Tibial artery (tissue), 4 donors: ENCODE data around the gene AWAT2.

ENCODE experiments used
- DNase-seq, 2 donors: peaks; one replicate each; pipeline ENCODE4 v3.0.0-alpha.2; 2019
- H3K27ac ChIP-seq, 2 donors: fragments of 200-600 bp; sonication (generic) in 1 of 2; 1 replicate in 1 of 2; 2 replicates in 1 of 2; pipeline ENCODE4 v1.5.1; 2018 to 2019; ENCODE audit warnings: mild to moderate bottlenecking in 1 of 2
- H3K27me3 ChIP-seq, 2 donors: fragments of 200-600 bp; sonication (generic) in 1 of 2; one replicate each; pipeline versions ENCODE4 v1.5.1 to v1.6.0; 2016 to 2019
- H3K36me3 ChIP-seq, 3 donors: fragments of 200-600 bp; sonication (generic) in 2 of 3; one replicate each; pipeline ENCODE4 v1.5.1; 2016 to 2019; ENCODE audit warnings: mild to moderate bottlenecking in 2 of 3
- H3K4me1 ChIP-seq, 4 donors: fragments of 200-600 bp; sonication (generic) in 2 of 4; 1 replicate in 3 of 4; 2 replicates in 1 of 4; pipeline ENCODE4 v1.5.1; 2016 to 2019
- H3K4me3 ChIP-seq, 2 donors: fragments of 200-600 bp; sonication (generic) in 1 of 2; 1 replicate in 1 of 2; 2 replicates in 1 of 2; pipeline ENCODE4 v1.5.1; 2018 to 2019; ENCODE audit warnings: mild to moderate bottlenecking in 2 of 2
- H3K9me3 ChIP-seq, 3 donors: fragments of 200-600 bp; sonication (generic) in 1 of 3; one replicate each; pipeline ENCODE4 v1.5.1; 2016 to 2019
- intact Hi-C: fragments of 100-400 bp; cut with DNase I; formaldehyde crosslinking; loops from one replicate; pipeline ENCODE4 v1.15.0; 2023; ENCODE audit warnings: low total_unique reads
- TF ChIP-seq, protein P1 (sequence below), 2 experiments: fragments of 200-600 bp in 1 of 2; fragments of 450-650 bp in 1 of 2; IDR thresholded peaks; one replicate each; pipeline ENCODE4 v1.5.1; 2017 to 2019; ENCODE audit warnings: antibody characterized with exemption in 2 of 2, mild to moderate bottlenecking in 1 of 2, moderate library complexity in 1 of 2

The AWAT2 gene

DNA sequence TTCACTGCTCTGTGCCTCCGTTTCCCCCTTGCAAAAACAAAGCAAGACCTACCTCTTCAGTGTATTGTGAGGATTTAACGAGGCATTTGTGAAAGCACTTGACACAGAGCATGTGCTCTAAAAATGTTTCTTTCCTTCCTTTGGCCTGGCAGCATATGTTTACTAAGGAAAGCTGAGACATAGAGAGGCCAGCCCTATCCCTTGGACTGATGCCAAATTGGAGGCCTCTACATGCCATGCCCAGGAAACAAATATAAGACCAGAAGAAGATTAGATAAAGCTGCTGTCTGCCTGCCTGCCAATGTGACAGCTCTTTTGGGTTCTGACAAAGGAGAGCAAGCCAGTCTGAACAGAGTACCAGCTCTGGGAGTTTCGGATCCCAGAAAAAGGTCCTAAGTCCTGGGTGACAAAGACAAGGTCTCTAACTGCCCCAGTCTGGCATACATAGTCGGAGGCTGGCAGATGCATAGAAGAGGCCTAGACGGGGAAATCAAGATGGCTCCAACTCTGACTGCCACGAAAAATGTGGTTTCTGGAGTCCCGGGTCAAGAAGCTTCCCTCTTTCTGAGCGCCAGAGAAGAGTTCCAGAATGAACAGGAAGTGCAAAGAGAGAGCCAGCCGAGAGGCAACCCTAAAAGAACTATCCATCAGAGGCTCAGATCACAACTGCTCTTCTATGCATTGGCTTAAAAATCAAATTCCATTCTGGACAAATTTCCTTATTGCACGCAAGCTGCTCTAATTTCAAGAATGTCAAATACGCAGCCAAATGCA, 38.3 kb upstream of the AWAT2 start:
- intact Hi-C loops, result no loop called here

DNA sequence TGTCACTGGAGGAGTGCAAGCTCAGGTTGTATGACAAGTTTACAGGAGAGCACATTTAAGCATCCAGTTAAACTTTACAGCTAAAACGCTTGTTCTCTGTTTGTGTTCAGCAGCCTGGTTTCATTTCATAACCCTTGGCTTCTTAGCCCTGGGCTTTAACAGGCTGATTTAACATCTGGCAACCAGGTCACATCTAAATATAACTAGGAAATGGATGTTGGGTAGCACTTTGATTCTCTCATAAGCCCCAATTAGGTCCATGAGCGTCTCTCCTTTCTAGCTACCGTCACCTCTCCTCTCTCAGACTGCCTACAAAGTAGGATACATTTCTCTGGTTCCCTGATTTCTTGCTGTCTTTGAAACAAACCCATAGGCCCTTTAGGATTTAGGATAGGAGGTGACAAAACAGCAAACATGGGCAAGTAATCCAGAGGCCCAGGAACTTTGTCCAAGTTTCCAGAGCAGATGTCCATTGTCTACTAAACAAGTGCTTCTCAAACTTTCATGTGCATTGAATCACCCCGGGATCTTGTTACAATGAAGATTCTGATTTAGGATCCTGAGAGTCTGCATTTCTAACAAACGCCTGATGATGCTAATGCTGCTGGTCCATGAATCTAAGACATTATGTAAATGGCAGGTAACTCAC, 35.0 kb upstream of the AWAT2 start:
- Histone ChIP-seq H3K4me1 (no peaks in the 10 kb centered on the region), H3K27me3 (no peaks in the 10 kb centered on the region), H3K27ac (no peak overlapping the region), H3K9me3 (no peaks in the 10 kb centered on the region), H3K36me3 (no peaks in the 10 kb centered on the region), H3K4me3 (no peak overlapping the region)
- TF ChIP-seq, protein P1, sequence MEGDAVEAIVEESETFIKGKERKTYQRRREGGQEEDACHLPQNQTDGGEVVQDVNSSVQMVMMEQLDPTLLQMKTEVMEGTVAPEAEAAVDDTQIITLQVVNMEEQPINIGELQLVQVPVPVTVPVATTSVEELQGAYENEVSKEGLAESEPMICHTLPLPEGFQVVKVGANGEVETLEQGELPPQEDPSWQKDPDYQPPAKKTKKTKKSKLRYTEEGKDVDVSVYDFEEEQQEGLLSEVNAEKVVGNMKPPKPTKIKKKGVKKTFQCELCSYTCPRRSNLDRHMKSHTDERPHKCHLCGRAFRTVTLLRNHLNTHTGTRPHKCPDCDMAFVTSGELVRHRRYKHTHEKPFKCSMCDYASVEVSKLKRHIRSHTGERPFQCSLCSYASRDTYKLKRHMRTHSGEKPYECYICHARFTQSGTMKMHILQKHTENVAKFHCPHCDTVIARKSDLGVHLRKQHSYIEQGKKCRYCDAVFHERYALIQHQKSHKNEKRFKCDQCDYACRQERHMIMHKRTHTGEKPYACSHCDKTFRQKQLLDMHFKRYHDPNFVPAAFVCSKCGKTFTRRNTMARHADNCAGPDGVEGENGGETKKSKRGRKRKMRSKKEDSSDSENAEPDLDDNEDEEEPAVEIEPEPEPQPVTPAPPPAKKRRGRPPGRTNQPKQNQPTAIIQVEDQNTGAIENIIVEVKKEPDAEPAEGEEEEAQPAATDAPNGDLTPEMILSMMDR (IDR thresholded peaks at IDR 0.05), result no peak
- intact Hi-C loops, result no loop called here
- no peak for DNase-seq

More for the DNA sequence above, 38.3 kb upstream of the AWAT2 start:
- Histone ChIP-seq H3K27me3 (no peaks in the 10 kb centered on the region), H3K27ac (no peak overlapping the region), H3K9me3 (no peaks in the 10 kb centered on the region), H3K4me3 (no peak overlapping the region), H3K4me1 (no peaks in the 10 kb centered on the region), H3K36me3 (no peaks in the 10 kb centered on the region)
- no peak for DNase-seq
- TF ChIP-seq, protein P1 (IDR thresholded peaks at IDR 0.05), result no peak

DNA sequence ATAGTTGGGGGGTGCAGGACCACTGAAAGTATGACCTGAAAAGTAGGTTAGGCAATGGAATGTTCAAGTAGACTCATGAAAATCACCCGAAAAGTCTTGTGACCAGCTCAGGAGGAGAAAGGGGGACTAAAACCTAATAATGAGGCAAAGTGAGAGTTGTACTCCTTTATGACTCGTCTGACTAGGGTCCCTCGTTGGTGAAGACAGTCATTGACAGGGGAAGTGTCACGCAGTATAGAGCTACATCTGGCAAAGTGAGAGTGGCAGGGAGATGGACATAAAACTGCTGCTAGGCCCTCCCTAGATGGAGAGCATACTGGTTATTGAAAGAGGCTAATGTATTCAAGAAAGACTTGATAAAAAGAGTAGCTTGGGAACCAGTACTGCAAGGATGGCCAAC, 33.0 kb upstream of the AWAT2 start:
- no peaks in the 10 kb centered on the region for H3K4me1 ChIP-seq
- TF ChIP-seq, protein P1 (IDR thresholded peaks at IDR 0.05), result no peak
- intact Hi-C loops, result no loop called here
- DNase-seq, result no peak
- no peaks in the 10 kb centered on the region for H3K9me3 ChIP-seq
- no peaks in the 10 kb centered on the region for H3K36me3 ChIP-seq
- H3K27me3 ChIP-seq, result no peaks in the 10 kb centered on the region
- H3K4me3 ChIP-seq, result no peak overlapping the region
- H3K27ac ChIP-seq, result no peak overlapping the region

DNA sequence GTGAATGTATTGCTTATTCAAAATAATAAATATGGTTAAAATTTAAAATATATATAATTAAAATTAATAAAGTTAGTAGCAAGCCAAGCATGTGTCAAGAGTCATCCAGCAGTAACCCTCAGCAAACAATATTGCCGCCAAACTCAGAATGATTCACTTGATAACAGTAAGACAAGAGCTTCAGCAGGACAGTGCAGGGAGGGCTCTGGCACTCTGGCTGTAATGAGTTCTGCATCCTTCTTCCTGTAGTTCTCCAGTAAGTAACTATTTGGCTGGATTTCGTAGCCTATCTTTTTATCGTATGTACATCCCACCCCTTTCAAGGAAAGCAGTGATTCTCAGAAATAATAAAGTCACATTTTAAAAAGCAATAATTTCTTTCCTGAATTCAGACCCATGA, 30.1 kb upstream of the AWAT2 start:
- intact Hi-C loops, result no loop called here
- Histone ChIP-seq H3K36me3 (no peaks in the 10 kb centered on the region), H3K9me3 (peaks cover 0 to 5% (median 0%) of the 10 kb centered on the region in 3 donors), H3K27ac (no peak overlapping the region), H3K27me3 (no peaks in the 10 kb centered on the region), H3K4me3 (no peak overlapping the region), H3K4me1 (no peaks in the 10 kb centered on the region)
- TF ChIP-seq, protein P1 (IDR thresholded peaks at IDR 0.05), result no peak
- no peak for DNase-seq

DNA sequence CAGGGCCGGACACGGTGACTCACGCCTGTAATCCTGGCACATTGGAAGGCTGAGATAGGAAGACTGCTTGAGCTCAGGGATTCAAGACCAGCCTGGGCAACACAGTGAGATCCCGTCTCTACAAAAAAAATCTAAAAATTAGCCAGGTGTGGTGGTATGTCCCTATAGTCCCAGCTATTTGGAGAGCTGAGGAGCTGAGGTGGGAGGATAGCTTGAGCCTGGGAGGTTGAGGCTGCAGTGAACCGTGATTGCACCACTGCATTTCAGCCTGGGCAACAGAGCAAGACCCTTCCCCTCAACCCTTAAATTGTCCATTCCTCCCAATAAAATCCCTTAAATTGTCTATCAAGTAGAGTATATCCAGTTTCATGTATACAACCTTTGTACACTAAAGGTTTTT, 29.6 kb upstream of the AWAT2 start:
- Histone ChIP-seq H3K9me3 (peaks cover 0 to 5% (median 0%) of the 10 kb centered on the region in 3 donors), H3K4me3 (no peak overlapping the region), H3K36me3 (no peaks in the 10 kb centered on the region), H3K27me3 (no peaks in the 10 kb centered on the region), H3K27ac (no peak overlapping the region), H3K4me1 (no peaks in the 10 kb centered on the region)
- TF ChIP-seq, protein P1 (IDR thresholded peaks at IDR 0.05), result no peak
- DNase-seq, result no peak
- intact Hi-C loops, result no loop called here
